ENCODE data around the gene FBXO21. TPM values are rescaled to one million over a fixed set of nuclear protein-coding genes. Genes with fewer than 3 reads are reported as not detected.
"Not testable (repeated sequence)": the region's sequence is repeated elsewhere in the genome, so short reads cannot be mapped to it uniquely, and the experiment has no call there.

The FBXO21 gene
- total RNA-seq, 1 donor from 2014 or later = 42.4 TPM

- not testable (repeated sequence) for DNase-seq (ENCODE audit: low spot score)
These were observed 86.3 kb downstream of the FBXO21 start for GRCh38 chr12:117104003-117104402.

GRCh38 chr12:117102800-117103181 is 87.5 kb downstream of the FBXO21 start:
- DNase-seq (ENCODE audit: low spot score) = no peak

- DNase-seq (ENCODE audit: low spot score) = no peak
These were observed 88.1 kb downstream of the FBXO21 start for GRCh38 chr12:117101953-117102799.

- no peak for DNase-seq (ENCODE audit: low spot score)
These were observed 89.2 kb downstream of the FBXO21 start for GRCh38 chr12:117100851-117101673.

- no peak for DNase-seq (ENCODE audit: low spot score)
These were observed 90.0 kb downstream of the FBXO21 start for GRCh38 chr12:117100251-117100650.

GRCh38 chr12:117098361-117099217 is 91.7 kb downstream of the FBXO21 start:
- DNase-seq (ENCODE audit: low spot score) = no peak

- DNase-seq (ENCODE audit: low spot score) = no peak
These were observed 92.3 kb downstream of the FBXO21 start for GRCh38 chr12:117098024-117098360.

- DNase-seq (ENCODE audit: low spot score) = no peak
These were observed 93.1 kb downstream of the FBXO21 start for GRCh38 chr12:117097159-117097558.

GRCh38 chr12:117096501-117097042 is 93.7 kb downstream of the FBXO21 start:
- no peak for DNase-seq (ENCODE audit: low spot score)

GRCh38 chr12:117095191-117095590 is 95.1 kb downstream of the FBXO21 start:
- DNase-seq (ENCODE audit: low spot score) = not testable (repeated sequence)

- DNase-seq (ENCODE audit: low spot score) = no peak
These were observed 96.2 kb downstream of the FBXO21 start for GRCh38 chr12:117093918-117094630.

- no peak for DNase-seq (ENCODE audit: low spot score)
These were observed 96.8 kb downstream of the FBXO21 start for GRCh38 chr12:117093431-117093830.

GRCh38 chr12:117092886-117093285 is 97.4 kb downstream of the FBXO21 start:
- no peak for DNase-seq (ENCODE audit: low spot score)

GRCh38 chr12:117092511-117092780 is 97.8 kb downstream of the FBXO21 start:
- DNase-seq (ENCODE audit: low spot score) = no peak

Other genes with a start within 250 kb of the FBXO21 start
- 0.96 TPM for gene TESC, start 91.1 kb downstream of the FBXO21 start, total RNA-seq (ENCODE audit: insufficient read depth, low replicate concordance)
- gene NOS1, start 171.2 kb upstream of the FBXO21 start, total RNA-seq (ENCODE audit: insufficient read depth, low replicate concordance) = 1.9 TPM

Data from umbilical cord (tissue), 2 donors.